ENCODE results near the gene ACOT11.

Gene ACOT11

GRCh38 chr1:54640863-54641836, 93.1 kb downstream of the ACOT11 start, which contains the start of gene MROH7:
Gene MROH7 (plus strand): TSS chr1:54641786. CDS start chr1:54652927, 11,141 bp downstream.
- DNase-seq (ENCODE audit: low read depth in 2 of 2, low spot score in 1 of 2): no peak

- no peak for DNase-seq (ENCODE audit: low read depth in 2 of 2, low spot score in 1 of 2)
These were observed 95.7 kb downstream of the ACOT11 start for GRCh38 chr1:54643736-54644135.

GRCh38 chr1:54645806-54646676, 98.0 kb downstream of the ACOT11 start:
- no peak for DNase-seq (ENCODE audit: low read depth in 2 of 2, low spot score in 1 of 2)

- no peak for DNase-seq (ENCODE audit: low read depth in 2 of 2, low spot score in 1 of 2)
These were observed 101.3 kb downstream of the ACOT11 start for GRCh38 chr1:54649130-54649898.

- no peak for DNase-seq (ENCODE audit: low read depth in 2 of 2, low spot score in 1 of 2)
These were observed 101.9 kb downstream of the ACOT11 start for GRCh38 chr1:54649921-54650320.

- no peak for DNase-seq (ENCODE audit: low read depth in 2 of 2, low spot score in 1 of 2)
These were observed 102.4 kb downstream of the ACOT11 start for GRCh38 chr1:54650417-54650816.

GRCh38 chr1:54651608-54652007, 103.6 kb downstream of the ACOT11 start:
- no peak for DNase-seq (ENCODE audit: low read depth in 2 of 2, low spot score in 1 of 2)

GRCh38 chr1:54652168-54652567, 104.1 kb downstream of the ACOT11 start:
- no peak for DNase-seq (ENCODE audit: low read depth in 2 of 2, low spot score in 1 of 2)

- DNase-seq (ENCODE audit: low read depth in 2 of 2, low spot score in 1 of 2): no peak
These were observed 105.0 kb downstream of the ACOT11 start for GRCh38 chr1:54653036-54653435.

- DNase-seq (ENCODE audit: low read depth in 2 of 2, low spot score in 1 of 2): no peak
These were observed 110.3 kb downstream of the ACOT11 start for GRCh38 chr1:54658164-54658913.
